NB4 (cell line): ENCODE results near the gene FRYL.
"Not testable (repeated sequence)": the region's sequence is repeated elsewhere in the genome, so short reads cannot be mapped to it uniquely, and the experiment has no call there.

Experiments used
- DNase-seq: peaks from one replicate; pipeline ENCODE4 v3.0.0; 2010; ENCODE audit warnings: low read depth
- H3K4me3 ChIP-seq: one replicate; pipeline ENCODE4 v1.5.1; 2011; ENCODE audit warnings: mild to moderate bottlenecking, low read depth, low read length, moderate library complexity
- MYC ChIP-seq: IDR thresholded peaks from 2 replicates; pipeline ENCODE4 v1.6.1; 2011; ENCODE audit warnings: low read depth, low read length
- POLR2A ChIP-seq: IDR thresholded peaks from 2 replicates; pipeline ENCODE4 v1.6.1; 2011; ENCODE audit warnings: mild to moderate bottlenecking; ENCODE audit not compliant: insufficient read length; ENCODE audit errors: extremely low read depth
- TF ChIP-seq, protein P1 (sequence below): IDR thresholded peaks from one replicate; pipeline ENCODE4 v1.5.1; 2012; ENCODE audit warnings: low read depth, low read length
- TF ChIP-seq, protein P2 (sequence below): IDR thresholded peaks from 2 replicates; pipeline ENCODE4 v1.6.1; 2011; ENCODE audit warnings: low read depth, low read length

Gene FRYL

DNA sequence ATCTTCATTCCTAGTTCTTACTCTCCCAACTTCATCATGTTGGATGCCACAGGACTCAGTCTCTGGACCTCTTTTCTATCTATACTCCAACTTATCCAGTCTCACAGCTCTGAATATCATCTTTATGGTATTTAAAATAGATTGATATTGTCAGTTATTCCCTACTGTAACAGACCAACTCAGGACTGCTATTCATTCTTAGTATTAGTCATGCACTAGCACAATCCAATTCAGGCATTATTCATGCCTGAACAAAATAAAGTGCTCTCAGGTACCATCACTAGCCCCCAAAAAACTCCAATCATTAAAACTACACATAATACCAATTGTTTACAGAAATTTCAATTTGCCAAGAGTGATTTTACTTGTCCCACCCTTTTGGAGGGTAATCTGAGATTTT is 37.7 kb downstream of the FRYL start:
- TF ChIP-seq, protein P1, sequence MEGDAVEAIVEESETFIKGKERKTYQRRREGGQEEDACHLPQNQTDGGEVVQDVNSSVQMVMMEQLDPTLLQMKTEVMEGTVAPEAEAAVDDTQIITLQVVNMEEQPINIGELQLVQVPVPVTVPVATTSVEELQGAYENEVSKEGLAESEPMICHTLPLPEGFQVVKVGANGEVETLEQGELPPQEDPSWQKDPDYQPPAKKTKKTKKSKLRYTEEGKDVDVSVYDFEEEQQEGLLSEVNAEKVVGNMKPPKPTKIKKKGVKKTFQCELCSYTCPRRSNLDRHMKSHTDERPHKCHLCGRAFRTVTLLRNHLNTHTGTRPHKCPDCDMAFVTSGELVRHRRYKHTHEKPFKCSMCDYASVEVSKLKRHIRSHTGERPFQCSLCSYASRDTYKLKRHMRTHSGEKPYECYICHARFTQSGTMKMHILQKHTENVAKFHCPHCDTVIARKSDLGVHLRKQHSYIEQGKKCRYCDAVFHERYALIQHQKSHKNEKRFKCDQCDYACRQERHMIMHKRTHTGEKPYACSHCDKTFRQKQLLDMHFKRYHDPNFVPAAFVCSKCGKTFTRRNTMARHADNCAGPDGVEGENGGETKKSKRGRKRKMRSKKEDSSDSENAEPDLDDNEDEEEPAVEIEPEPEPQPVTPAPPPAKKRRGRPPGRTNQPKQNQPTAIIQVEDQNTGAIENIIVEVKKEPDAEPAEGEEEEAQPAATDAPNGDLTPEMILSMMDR: no peak
- TF ChIP-seq MYC (no peak), POLR2A (no peak)
- TF ChIP-seq, protein P2, sequence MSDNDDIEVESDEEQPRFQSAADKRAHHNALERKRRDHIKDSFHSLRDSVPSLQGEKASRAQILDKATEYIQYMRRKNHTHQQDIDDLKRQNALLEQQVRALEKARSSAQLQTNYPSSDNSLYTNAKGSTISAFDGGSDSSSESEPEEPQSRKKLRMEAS: no peak
- no peak overlapping the region for H3K4me3 ChIP-seq
- no peak for DNase-seq

- no peak for TF ChIP-seq POLR2A
- H3K4me3 ChIP-seq: no peak overlapping the region
- DNase-seq: peak; percentile 60
Observed at GRCh38 chr4:48739560-48740019, 40.5 kb downstream of the FRYL start.

DNA sequence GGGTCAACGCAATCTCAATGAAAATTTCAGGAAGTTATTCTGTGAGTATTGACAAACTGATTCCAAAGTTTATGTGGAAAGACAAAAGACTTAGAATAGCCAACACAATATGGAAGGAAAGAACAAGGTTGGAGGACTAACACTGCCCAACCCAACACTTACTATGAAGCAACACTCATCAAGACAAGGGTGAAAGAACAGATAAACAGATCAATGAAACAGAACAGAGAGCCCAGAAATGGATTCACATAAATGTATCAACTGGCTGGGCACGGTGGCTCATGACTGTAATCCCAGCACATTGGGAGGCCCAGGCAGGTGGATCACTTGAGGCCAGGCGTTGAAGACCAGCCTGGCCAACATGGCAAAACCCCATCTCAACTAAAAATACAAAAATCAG is 41.2 kb downstream of the FRYL start:
- no peak for DNase-seq
- no peak overlapping the region for H3K4me3 ChIP-seq
- TF ChIP-seq, protein P1: no peak
- no peak for TF ChIP-seq POLR2A
- no peak for TF ChIP-seq MYC
- TF ChIP-seq, protein P2: no peak

DNA sequence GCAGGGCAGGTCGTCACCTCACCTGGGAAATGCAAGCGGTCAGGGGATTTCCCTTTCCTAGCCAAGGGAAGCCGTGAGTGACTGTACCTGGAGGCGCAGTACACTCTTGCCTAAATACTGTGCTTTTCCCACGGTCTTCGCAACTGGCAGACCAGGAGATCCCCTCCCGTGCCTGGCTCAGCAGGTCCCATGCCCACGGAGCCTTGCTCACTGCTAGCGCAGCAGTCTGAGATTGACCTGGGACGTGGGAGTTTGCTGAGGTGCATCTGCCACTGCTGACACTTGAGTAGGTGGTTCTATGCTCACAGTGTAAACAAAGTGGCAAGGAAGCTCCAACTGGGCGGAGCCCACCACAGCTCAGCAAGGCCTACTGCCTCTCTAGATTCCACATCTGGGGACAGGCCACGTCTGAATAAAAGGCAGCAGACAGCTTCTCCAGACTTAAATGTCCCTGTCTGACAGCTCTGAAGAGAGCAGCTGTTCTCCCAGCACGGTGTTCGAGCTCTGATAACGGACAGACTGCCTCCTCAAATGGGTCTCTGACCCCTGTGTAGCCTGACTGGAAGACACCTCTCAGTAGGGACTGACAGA is 51.1 kb downstream of the FRYL start:
- not testable (repeated sequence) for DNase-seq

DNA sequence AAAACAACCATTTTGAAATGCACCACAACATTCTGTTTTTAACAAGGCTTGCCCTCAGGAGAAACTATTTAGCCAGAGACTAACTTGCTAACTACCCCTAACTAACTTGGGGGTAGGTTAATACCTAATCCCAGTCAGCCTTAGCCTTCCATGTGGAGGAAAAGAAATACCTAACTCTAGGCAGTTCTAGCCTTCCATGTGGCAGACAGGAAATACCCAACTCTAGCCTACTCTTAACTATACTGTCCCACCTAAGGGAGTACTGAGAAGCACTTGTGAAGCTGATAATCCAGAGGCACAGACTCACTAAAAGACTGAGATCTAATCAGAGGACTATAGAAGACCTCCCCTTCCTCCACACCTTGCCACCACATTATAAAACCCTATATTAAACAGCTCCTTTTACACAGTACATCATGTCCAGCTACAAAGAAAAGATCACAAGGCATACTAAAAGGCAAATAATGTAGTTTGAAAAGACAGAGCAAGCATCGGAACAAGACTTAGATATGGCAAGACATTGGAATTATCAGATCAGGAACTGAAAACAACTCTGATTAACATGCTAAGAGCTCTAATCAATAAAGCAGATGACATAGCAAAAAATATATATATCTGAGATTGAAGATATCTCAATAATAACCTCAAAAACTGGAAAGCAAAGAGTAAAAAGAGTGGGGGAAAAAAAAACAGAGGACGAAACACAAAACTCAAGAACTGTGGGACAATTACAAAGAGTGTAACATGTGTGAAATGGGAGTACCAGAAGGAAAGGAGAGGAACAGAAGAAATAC is 52.2 kb downstream of the FRYL start:
- no peak overlapping the region for H3K4me3 ChIP-seq
- no peak for DNase-seq
- TF ChIP-seq, protein P2: no peak
- no peak for TF ChIP-seq POLR2A
- TF ChIP-seq, protein P1: no peak

More for the DNA sequence above, 51.1 kb downstream of the FRYL start:
- H3K4me3 ChIP-seq: not testable (repeated sequence)

GRCh38 chr4:48725414-48725813 is 54.7 kb downstream of the FRYL start:
- DNase-seq: no peak
- H3K4me3 ChIP-seq: no peak overlapping the region
- TF ChIP-seq POLR2A (no peak), MYC (no peak)
- TF ChIP-seq, protein P1: no peak
- TF ChIP-seq, protein P2: no peak
